Fibroblast of gingiva (primary cell): ENCODE results near the gene JMJD8.
A peak's percentile ranks its signal among the peaks of the same experiment; 100 is the strongest.

Experiments
- DNase-seq: peaks from one replicate; pipeline ENCODE4 v3.0.0-alpha.2; 2011; ENCODE audit warnings: low read depth

JMJD8 gene

GRCh38 chr16:638034-638543 lies 46.0 kb downstream of the JMJD8 start:
- no peak for DNase-seq

DNA sequence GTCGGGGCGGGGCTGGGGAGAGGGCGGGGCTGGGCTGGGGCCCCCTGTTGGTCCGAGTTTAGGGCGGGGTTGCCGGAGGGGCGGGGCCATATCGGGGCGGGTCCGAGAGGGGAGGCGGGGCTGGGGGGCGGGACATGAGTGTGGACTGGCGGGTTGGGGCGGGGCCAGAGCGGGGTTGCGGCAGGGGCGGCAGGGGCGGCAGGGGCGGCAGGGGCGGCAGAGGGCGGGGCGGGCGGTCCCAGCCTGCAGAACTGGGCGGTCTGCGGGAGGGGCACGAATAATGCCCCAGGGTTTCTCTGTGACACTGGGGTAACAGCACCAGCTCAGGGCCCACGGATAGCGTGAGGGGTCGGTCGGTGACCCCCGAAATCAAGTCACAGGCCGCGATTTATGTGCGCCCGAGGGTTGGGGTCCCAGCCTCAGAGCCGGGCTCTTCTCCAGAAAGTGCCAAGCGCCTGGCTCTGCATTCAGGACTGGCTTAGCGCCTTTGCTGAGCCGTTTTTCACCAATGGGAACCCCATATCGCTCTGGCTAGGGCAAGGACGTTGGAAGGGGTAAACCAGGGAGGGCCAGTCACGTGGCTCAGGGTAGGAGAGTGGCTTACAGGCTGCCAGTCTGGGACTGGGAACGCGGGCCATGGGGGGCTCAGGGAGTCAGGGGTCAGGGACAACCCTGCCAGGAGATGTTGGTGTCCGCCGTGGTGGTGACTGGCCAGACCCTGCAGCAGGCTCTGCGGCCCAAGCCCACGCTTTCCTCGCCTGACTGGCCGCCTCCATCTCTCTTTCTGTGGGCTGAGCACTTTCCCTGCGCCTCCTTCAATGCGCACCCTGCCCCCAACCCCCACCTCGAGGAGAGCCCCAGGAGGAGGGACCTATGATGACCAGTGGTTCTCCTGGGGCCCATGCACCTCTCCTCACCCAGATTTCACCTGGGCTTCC lies 46.8 kb downstream of the JMJD8 start:
- DNase-seq, result peak; percentile 88

DNA sequence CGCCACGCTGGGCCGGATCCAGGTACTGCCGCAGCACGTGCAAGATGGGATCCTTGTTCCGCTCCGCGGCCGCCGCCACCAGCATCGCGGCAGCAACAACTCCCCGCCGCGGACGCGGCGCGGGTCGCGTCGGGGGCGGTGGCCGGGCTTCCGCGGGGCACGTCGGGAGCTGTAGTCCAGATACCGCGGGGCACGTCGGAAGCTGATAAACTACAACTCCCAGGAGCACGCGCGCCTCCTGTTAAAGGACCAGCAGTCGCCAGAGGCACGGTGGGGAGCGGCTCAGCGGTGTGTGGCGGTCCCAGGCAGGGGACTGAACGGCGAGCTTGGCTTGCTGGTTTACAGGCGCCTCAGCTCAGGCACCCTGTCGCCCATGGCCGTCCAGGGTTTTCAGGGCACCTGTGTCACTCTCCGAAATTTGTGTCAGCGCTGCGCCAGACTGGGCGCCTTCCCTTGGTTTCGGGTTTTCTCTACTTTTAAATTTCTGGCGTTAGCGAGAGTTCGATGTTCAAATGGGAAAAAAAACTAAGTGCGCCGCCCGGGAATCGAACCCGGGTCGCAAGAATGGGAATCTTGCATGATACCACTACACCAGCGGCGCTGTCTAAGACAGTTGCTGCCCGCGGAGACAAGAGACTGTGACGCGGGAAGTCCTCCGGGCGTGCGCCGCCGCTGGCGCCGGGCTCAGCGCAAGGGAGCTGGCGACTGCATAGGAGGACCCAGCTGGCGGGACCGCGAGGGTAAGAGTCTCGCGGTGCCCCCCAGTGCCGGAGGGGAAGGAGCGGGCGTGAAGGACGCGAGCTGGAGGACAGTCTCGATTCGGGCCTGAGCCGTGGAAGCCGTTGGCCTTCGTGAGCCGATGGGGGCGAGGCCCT lies 47.7 kb downstream of the JMJD8 start, which contains the start of gene METTL26:
TSS of gene METTL26 (minus strand) at position 100 of the 875 bp plus-strand sequence. CDS start at position 85, 15 bp downstream.
- DNase-seq, result peak; percentile 92

GRCh38 chr16:635573-636205 lies 48.4 kb downstream of the JMJD8 start:
- no peak for DNase-seq

DNA sequence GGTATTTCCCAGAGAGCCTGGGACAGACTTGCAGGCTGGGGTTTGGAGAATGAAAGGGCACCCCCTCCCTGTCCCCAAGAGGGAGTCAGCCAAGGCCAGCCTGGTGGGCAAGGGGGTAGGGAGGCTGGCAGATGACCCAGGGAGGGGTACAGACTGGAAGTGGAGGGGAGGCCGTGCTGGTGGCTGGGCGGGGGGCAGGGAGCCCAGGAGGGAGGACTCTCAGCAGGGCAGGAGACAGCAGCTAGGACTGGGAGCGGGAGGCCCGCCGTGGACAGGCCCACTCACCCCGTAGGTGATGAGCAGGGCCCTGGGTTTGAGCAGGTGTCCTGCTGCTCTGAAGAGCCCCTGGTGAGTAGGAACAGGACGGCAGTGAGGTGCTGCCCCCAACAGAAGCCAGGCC lies 49.1 kb downstream of the JMJD8 start:
- no peak for DNase-seq

GRCh38 chr16:634051-634670 lies 50.0 kb downstream of the JMJD8 start:
- no peak for DNase-seq

- DNase-seq, result no peak
Observed at GRCh38 chr16:633336-634050, 50.6 kb downstream of the JMJD8 start.

GRCh38 chr16:632486-633335 lies 51.4 kb downstream of the JMJD8 start:
- no peak for DNase-seq

- no peak for DNase-seq
Observed at GRCh38 chr16:631808-632358, 52.3 kb downstream of the JMJD8 start.
